GM21367 (cell line): ENCODE data around the gene FRK.

Experiments used
- ATAC-seq: cut with Tn5 transposase; IDR thresholded peaks from one replicate; pipeline ENCODE4 v1.9.1; 2021; ENCODE audit not compliant: unreplicated experiment

The FRK gene

GRCh38 chr6:116036075-116036773, 24.5 kb downstream of the FRK start:
- ATAC-seq = no peak

GRCh38 chr6:116035616-116036015, 25.1 kb downstream of the FRK start:
- no peak for ATAC-seq

GRCh38 chr6:116034327-116034726, 26.4 kb downstream of the FRK start:
- ATAC-seq = no peak

GRCh38 chr6:116033687-116034303, 26.9 kb downstream of the FRK start:
- ATAC-seq = no peak

GRCh38 chr6:116030770-116031169, 29.9 kb downstream of the FRK start:
- ATAC-seq = no peak

- peak; percentile 58 for ATAC-seq
Observed at GRCh38 chr6:116029535-116029934, 31.2 kb downstream of the FRK start.

GRCh38 chr6:116028233-116028632, 32.5 kb downstream of the FRK start:
- no peak for ATAC-seq

- no peak for ATAC-seq
Observed at GRCh38 chr6:116027801-116028200, 32.9 kb downstream of the FRK start.

GRCh38 chr6:116025405-116025804, 35.3 kb downstream of the FRK start:
- no peak for ATAC-seq

- ATAC-seq = no peak
Observed at GRCh38 chr6:116022841-116023445, 37.7 kb downstream of the FRK start.

GRCh38 chr6:116020738-116021137, 40.0 kb downstream of the FRK start:
- no peak for ATAC-seq

- ATAC-seq = peak; percentile 72
Observed at GRCh38 chr6:116019428-116019827, 41.3 kb downstream of the FRK start.

- no peak for ATAC-seq
Observed at GRCh38 chr6:116018976-116019375, 41.7 kb downstream of the FRK start.

GRCh38 chr6:116017546-116018295, 43.0 kb downstream of the FRK start:
- peak; percentile 12 for ATAC-seq

- peak; percentile 28 for ATAC-seq
Observed at GRCh38 chr6:116016846-116017545, 43.7 kb downstream of the FRK start.

GRCh38 chr6:116015983-116016382, 44.7 kb downstream of the FRK start:
- no peak for ATAC-seq

GRCh38 chr6:116015561-116015960, 45.1 kb downstream of the FRK start:
- ATAC-seq = no peak

- ATAC-seq = no peak
Observed at GRCh38 chr6:116012951-116013350, 47.7 kb downstream of the FRK start.

- no peak for ATAC-seq
Observed at GRCh38 chr6:116012471-116012949, 48.2 kb downstream of the FRK start.

GRCh38 chr6:116011520-116011919, 49.2 kb downstream of the FRK start:
- ATAC-seq = peak; percentile 40
